HG03575 (cell line): ENCODE measurements around the gene MYH14.

Experiments
- ATAC-seq: cut with Tn5 transposase; IDR thresholded peaks from one replicate; pipeline ENCODE4 v1.9.1; 2021; ENCODE audit not compliant: unreplicated experiment, insufficient number of reproducible peaks, low FRiP score; ENCODE audit errors: extremely low read depth

The MYH14 gene

GRCh38 chr19:50191216-50191615 lies 12.2 kb upstream of the MYH14 start:
- no peak for ATAC-seq

GRCh38 chr19:50192463-50193211 lies 10.8 kb upstream of the MYH14 start:
- ATAC-seq: no peak

GRCh38 chr19:50195224-50195623 lies 8.2 kb upstream of the MYH14 start:
- no peak for ATAC-seq

- no peak for ATAC-seq
Observed at GRCh38 chr19:50196322-50196932, 7.0 kb upstream of the MYH14 start.

- ATAC-seq: no peak
Observed at GRCh38 chr19:50197348-50197747, 6.1 kb upstream of the MYH14 start.

- ATAC-seq: no peak
Observed at GRCh38 chr19:50198431-50199258, 4.8 kb upstream of the MYH14 start.

- ATAC-seq: no peak
Observed at GRCh38 chr19:50199259-50199555, 4.2 kb upstream of the MYH14 start.

- ATAC-seq: no peak
Observed at GRCh38 chr19:50202386-50202785, 1.0 kb upstream of the MYH14 start.

- ATAC-seq: no peak
Observed at GRCh38 chr19:50202962-50203280, 501 bp upstream of the MYH14 start.

GRCh38 chr19:50204081-50204428 lies 633 bp downstream of the MYH14 start:
- ATAC-seq: no peak

- ATAC-seq: no peak
Observed at GRCh38 chr19:50204811-50205675, 1.6 kb downstream of the MYH14 start.

- no peak for ATAC-seq
Observed at GRCh38 chr19:50205681-50206138, 2.3 kb downstream of the MYH14 start.

- ATAC-seq: no peak
Observed at GRCh38 chr19:50206191-50206590, 2.8 kb downstream of the MYH14 start.

GRCh38 chr19:50207730-50208129 lies 4.3 kb downstream of the MYH14 start:
- ATAC-seq: no peak

- ATAC-seq: no peak
Observed at GRCh38 chr19:50209131-50209530, 5.7 kb downstream of the MYH14 start.

- no peak for ATAC-seq
Observed at GRCh38 chr19:50210425-50210824, 7.0 kb downstream of the MYH14 start.

- no peak for ATAC-seq
Observed at GRCh38 chr19:50213925-50214324, 10.5 kb downstream of the MYH14 start.

GRCh38 chr19:50214699-50215543 lies 11.5 kb downstream of the MYH14 start:
- no peak for ATAC-seq

- no peak for ATAC-seq
Observed at GRCh38 chr19:50215820-50216219, 12.4 kb downstream of the MYH14 start.
